GM21529 (cell line): ENCODE data around the gene PPP2R2B.

ENCODE experiments used
- ATAC-seq: cut with Tn5 transposase; IDR thresholded peaks from one replicate; pipeline ENCODE4 v1.9.1; 2021; ENCODE audit not compliant: unreplicated experiment

Gene PPP2R2B

GRCh38 chr5:146789712-146790653 is 88.6 kb downstream of the PPP2R2B start:
- ATAC-seq: no peak

- no peak for ATAC-seq
Measured at GRCh38 chr5:146788898-146789297, 89.7 kb downstream of the PPP2R2B start.

GRCh38 chr5:146785065-146785464 is 93.5 kb downstream of the PPP2R2B start:
- ATAC-seq: no peak

- ATAC-seq: no peak
Measured at GRCh38 chr5:146781157-146781556, 97.4 kb downstream of the PPP2R2B start.

GRCh38 chr5:146779211-146779869 is 99.2 kb downstream of the PPP2R2B start:
- ATAC-seq: no peak

- ATAC-seq: no peak
Measured at GRCh38 chr5:146778795-146779194, 99.8 kb downstream of the PPP2R2B start.

- ATAC-seq: no peak
Measured at GRCh38 chr5:146778261-146778660, 100.3 kb downstream of the PPP2R2B start.

GRCh38 chr5:146772881-146773466 is 105.6 kb downstream of the PPP2R2B start:
- no peak for ATAC-seq

- ATAC-seq: no peak
Measured at GRCh38 chr5:146770980-146771379, 107.6 kb downstream of the PPP2R2B start.

GRCh38 chr5:146770546-146770945 is 108.0 kb downstream of the PPP2R2B start:
- no peak for ATAC-seq

GRCh38 chr5:146767534-146767933 is 111.0 kb downstream of the PPP2R2B start:
- no peak for ATAC-seq

- no peak for ATAC-seq
Measured at GRCh38 chr5:146766013-146766412, 112.5 kb downstream of the PPP2R2B start.

GRCh38 chr5:146765089-146765832 is 113.3 kb downstream of the PPP2R2B start:
- no peak for ATAC-seq

- ATAC-seq: no peak
Measured at GRCh38 chr5:146762830-146763229, 115.7 kb downstream of the PPP2R2B start.

GRCh38 chr5:146761811-146762210 is 116.7 kb downstream of the PPP2R2B start:
- ATAC-seq: no peak

GRCh38 chr5:146758938-146759337 is 119.6 kb downstream of the PPP2R2B start:
- no peak for ATAC-seq

GRCh38 chr5:146758076-146758475 is 120.5 kb downstream of the PPP2R2B start:
- ATAC-seq: no peak

GRCh38 chr5:146756546-146756945 is 122.0 kb downstream of the PPP2R2B start:
- ATAC-seq: no peak

- ATAC-seq: no peak
Measured at GRCh38 chr5:146755793-146756192, 122.8 kb downstream of the PPP2R2B start.

- ATAC-seq: no peak
Measured at GRCh38 chr5:146754621-146755020, 123.9 kb downstream of the PPP2R2B start.

- no peak for ATAC-seq
Measured at GRCh38 chr5:146753641-146754040, 124.9 kb downstream of the PPP2R2B start.
